Mucosa of descending colon (tissue), 3 donors: ENCODE results near the gene CLEC4G. TPM values are rescaled to one million over a fixed set of nuclear protein-coding genes. Genes with fewer than 3 reads are reported as not detected.
A peak's percentile ranks its signal among the peaks of the same experiment; 100 is the strongest.

Source experiments
- ATAC-seq: fragments of 200-7000 bp; cut with Tn5 transposase; one replicate; pipeline ENCODE4 v1.9.1; 2020; ENCODE audit warnings: mild to moderate bottlenecking, moderate library complexity
- DNase-seq, 3 donors: peaks; one replicate each; pipeline ENCODE4 v3.0.0-alpha.2; 2020
- H3K36me3 ChIP-seq: fragments of 200-600 bp; one replicate; pipeline ENCODE4 v1.8.0; 2021; ENCODE audit warnings: low read depth, mild to moderate bottlenecking
- H3K4me1 ChIP-seq: fragments of 200-600 bp; one replicate; pipeline ENCODE4 v1.8.0; 2021; ENCODE audit warnings: low read depth, mild to moderate bottlenecking
- H3K4me3 ChIP-seq: fragments of 200-600 bp; one replicate; pipeline ENCODE4 v1.8.0; 2021; ENCODE audit warnings: mild to moderate bottlenecking
- H3K9me3 ChIP-seq: fragments of 200-600 bp; one replicate; pipeline ENCODE4 v1.8.0; 2021; ENCODE audit warnings: mild to moderate bottlenecking
- CTCF ChIP-seq: fragments of 200-600 bp; IDR thresholded peaks from one replicate; pipeline ENCODE4 v1.8.0; 2022; ENCODE audit warnings: antibody characterized with exemption, mild to moderate bottlenecking
- intact Hi-C, 2 donors: fragments of 100-400 bp; cut with DNase I in 1 of 2; cut with micrococcal nuclease in 1 of 2; formaldehyde crosslinking; loops; one replicate each; pipeline versions ENCODE4 v1.11.0 to v1.11.1; 2022; cut with DNase I, micrococcal nuclease
- total RNA-seq, 3 donors: library from RNA; stranded (reverse); fragmentation: NEBNext Ultra II Directional in 2 of 3; extraction: Animal tissue kit (Norgen Biotek cat#: 25700) in 2 of 3; gene quantifications; one replicate each; pipeline versions ENCODE4 v1.2.1 to v1.2.4, GENCODE V29; 2021 to 2023
- donor health status: DM: no; HTN: no; CAD: no; lungs with moderate emphysema.
- donor health status: DM: no; HTN: no; CAD: no.
- donor health status: DM: no; HTN: yes; CAD: no.

The CLEC4G gene
- total RNA-seq, 3 donors from 2014 or later = 1.3 to 2.5 TPM; not detected in 1

DNA sequence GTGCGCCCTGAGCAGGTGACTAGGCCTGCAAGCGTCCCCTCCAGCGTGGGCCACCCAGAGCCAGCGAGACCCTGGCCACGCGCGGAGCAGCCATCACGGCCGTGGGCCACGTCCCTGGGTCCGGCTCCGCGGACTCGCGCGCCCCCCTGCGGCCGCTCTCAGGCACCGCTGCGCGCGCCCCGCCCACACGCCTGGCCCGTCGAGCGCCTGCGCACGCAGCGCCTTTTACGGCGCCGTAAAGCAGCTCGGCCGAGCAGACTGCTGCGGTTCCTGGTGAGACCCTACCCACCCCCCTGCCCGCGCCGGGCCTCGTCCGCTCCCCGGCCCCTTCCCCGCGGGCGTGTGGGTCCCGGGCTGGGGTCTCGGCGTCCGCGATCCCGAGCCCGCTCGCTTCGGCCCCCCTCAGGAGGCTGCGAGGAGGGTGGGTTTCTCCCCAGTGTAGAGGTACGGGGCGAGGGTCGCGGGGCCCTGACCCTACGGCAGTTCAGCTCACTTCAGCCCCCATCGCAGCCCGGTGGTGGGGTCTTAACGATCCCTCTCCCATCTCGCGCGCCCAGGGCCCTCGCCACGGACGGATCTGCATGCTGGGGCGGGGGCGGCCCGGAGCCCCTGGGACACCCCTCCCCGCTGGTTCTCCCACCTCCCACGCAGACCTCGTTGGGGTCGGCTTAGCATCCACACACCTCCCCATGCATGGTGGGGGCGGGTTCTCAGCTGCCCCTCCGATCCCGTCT lies 51.1 kb downstream of the CLEC4G start, which contains the start of gene TRAPPC5:
Gene TRAPPC5 (plus strand): TSS at position 228 of the 734 bp plus-strand sequence. CDS start 1,421 bp downstream, outside the sequence.
- Histone ChIP-seq H3K36me3 (no peaks in the 10 kb centered on the region), H3K4me1 (peaks cover 10% of the 10 kb centered on the region), H3K9me3 (no peaks in the 10 kb centered on the region), H3K4me3 (peak within 1 kb of the TSS; percentile 100)
- TF ChIP-seq CTCF = peak; percentile 95
- ATAC-seq (peak; percentile 97), DNase-seq (peak; percentile 90 to 94 (median 92))
- intact Hi-C loops = loop anchor here in 1 of 2 donors (5.0 to 10.0 kb wide), 2 partner anchors 113 to 114 kb away; no protein-coding TSS in a partner anchor

DNA sequence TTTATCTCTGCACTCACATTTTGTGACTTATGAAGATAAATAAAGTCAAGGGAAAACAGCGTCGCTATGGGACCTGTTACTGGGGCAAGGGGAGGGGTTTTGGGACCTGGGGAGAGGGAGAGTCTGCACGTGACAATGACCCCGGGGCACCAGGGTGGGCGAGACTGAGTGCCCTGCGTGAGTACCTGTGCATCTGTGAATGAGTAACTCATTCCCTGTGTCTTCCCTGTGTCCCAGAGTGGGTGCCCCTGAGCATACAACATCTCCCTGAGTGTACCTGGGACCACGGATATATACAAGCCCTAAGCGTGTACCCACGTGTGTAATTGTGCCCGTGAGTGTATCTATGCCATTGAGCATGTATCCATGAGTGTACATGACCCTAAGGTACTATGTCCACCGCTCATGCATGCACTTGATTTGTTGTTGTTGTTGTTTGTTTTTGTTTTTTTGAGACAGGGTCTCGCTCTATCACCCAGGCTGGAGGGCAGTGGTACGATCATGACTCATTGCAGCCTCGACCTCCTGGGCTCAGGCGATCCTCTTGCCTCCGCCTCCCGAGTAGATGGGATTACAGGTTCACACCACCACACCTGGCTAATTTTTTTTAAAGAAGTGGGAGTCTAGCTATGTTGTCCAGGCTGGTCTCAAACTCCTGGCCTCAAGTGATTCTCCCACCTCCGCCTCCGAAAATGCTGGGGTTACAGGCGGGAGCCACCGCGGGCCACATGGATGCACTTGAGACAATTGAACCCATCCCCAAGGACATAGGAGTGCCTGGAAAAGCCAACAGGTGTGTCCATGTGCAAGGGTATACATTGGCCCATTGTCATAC lies 51.9 kb downstream of the CLEC4G start:
- intact Hi-C loops = loop anchor here in 1 of 2 donors (5.0 to 10.0 kb wide), 2 partner anchors 113 to 115 kb away; no protein-coding TSS in a partner anchor
- Histone ChIP-seq H3K36me3 (no peaks in the 10 kb centered on the region), H3K9me3 (no peaks in the 10 kb centered on the region), H3K4me1 (peaks cover 10% of the 10 kb centered on the region), H3K4me3 (no peak overlapping the region)
- no peak for ATAC-seq
- DNase-seq = no peak
- TF ChIP-seq CTCF = no peak

DNA sequence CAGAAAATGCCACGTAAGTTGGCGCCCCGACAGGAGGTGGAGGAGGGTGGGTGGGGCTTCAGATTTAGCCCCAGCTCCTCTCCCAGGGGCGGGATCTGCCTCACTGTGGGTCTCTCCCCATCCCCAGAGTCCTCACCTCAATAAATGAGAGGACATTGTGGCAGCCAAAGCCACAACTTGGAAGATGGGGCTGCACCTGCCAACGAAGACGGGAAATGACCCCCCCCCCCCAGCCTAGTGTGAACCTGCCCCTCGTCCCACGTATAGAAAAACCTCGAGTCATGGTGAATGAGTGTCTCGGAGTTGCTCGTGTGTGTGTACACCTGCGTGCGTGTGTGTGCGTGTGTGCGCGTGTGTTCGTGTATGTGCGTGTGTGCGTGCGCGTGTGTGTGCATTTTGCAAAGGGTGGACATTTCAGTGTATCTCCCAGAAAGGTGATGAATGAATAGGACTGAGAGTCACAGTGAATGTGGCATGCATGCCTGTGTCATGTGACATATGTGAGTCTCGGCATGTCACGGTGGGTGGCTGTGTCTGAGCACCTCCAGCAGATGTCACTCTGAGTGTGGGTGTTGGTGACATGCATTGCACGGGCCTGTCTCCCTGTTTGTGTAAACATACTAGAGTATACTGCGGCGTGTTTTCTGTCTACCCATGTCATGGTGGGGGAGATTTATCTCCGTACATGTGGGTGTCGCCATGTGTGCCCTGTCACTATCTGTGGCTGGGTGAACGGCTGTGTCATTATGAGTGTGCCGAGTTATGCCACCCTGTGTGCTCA lies 52.7 kb downstream of the CLEC4G start:
- H3K36me3 ChIP-seq = no peaks in the 10 kb centered on the region
- TF ChIP-seq CTCF = no peak
- peaks cover 10% of the 10 kb centered on the region for H3K4me1 ChIP-seq
- no peaks in the 10 kb centered on the region for H3K9me3 ChIP-seq
- intact Hi-C loops = no loop called here
- no peak overlapping the region for H3K4me3 ChIP-seq
- peak in 2 of 3 donors; percentile 51 to 55 for DNase-seq
- ATAC-seq = peak; percentile 46

Other genes with a start within 250 kb of the CLEC4G start
- 1 to 10 TPM; 4.0 to 9.5 (median 8.1) TPM for gene PEX11G, start 243.1 kb downstream of the CLEC4G start, total RNA-seq
- gene ZNF358, start 216.0 kb downstream of the CLEC4G start, total RNA-seq = 10 to 100 TPM; 31.7 to 88.8 (median 42.1) TPM
- 10 to 100 TPM; 29.5 to 40.1 (median 31.7) TPM for gene MCOLN1, start 209.5 kb downstream of the CLEC4G start, total RNA-seq
- 100 to 1,000 TPM in 2 of 3 donors, 10 to 100 TPM in 1; 85.7 to 136 (median 121) TPM for gene PNPLA6, start 196.4 kb downstream of the CLEC4G start, total RNA-seq
- gene CAMSAP3, start 136.2 kb downstream of the CLEC4G start, total RNA-seq = 10 to 100 TPM; 25.3 to 60.5 (median 41.2) TPM
- 10 to 100 TPM; 28.7 to 39.2 (median 30.7) TPM for gene XAB2, start 102.6 kb downstream of the CLEC4G start, total RNA-seq
- gene PET100, start 102.3 kb downstream of the CLEC4G start, total RNA-seq = 100 to 1,000 TPM in 2 of 3 donors, 10 to 100 TPM in 1; 91.1 to 153 (median 110) TPM
- 1 to 10 TPM in 1 of 3 donors, not detected in 2; 1.1 TPM for gene PCP2, start 98.4 kb downstream of the CLEC4G start, total RNA-seq
- gene STXBP2, start 95.0 kb downstream of the CLEC4G start, total RNA-seq = 100 to 1,000 TPM; 114 to 209 (median 183) TPM
- not detected for gene RETN, start 63.1 kb downstream of the CLEC4G start, total RNA-seq
- under 1 TPM in 2 of 3 donors, not detected in 1; 0.36 to 0.38 TPM for gene MCEMP1, start 55.0 kb downstream of the CLEC4G start, total RNA-seq
- gene TRAPPC5, start 51.3 kb downstream of the CLEC4G start, total RNA-seq = 10 to 100 TPM; 72.5 to 97.0 (median 91.1) TPM
- gene FCER2, start 30.0 kb downstream of the CLEC4G start, total RNA-seq = under 1 TPM; 0.26 to 0.44 (median 0.29) TPM
- gene CD209, start 15.4 kb upstream of the CLEC4G start, total RNA-seq = 10 to 100 TPM in 2 of 3 donors, 1 to 10 TPM in 1; 4.1 to 17.7 (median 17.2) TPM
- gene CLEC4M, start 31.1 kb upstream of the CLEC4G start, total RNA-seq = not detected
- 10 to 100 TPM in 2 of 3 donors, 1 to 10 TPM in 1; 8.3 to 17.6 (median 11.4) TPM for gene EVI5L, start 98.1 kb upstream of the CLEC4G start, total RNA-seq
- gene PRR36, start 142.3 kb upstream of the CLEC4G start, total RNA-seq = under 1 TPM; 0.22 to 0.58 (median 0.23) TPM
- gene LRRC8E, start 156.4 kb upstream of the CLEC4G start, total RNA-seq = 1 to 10 TPM in 2 of 3 donors, under 1 TPM in 1; 0.32 to 1.5 (median 1.3) TPM
- gene MAP2K7, start 171.8 kb upstream of the CLEC4G start, total RNA-seq = 10 to 100 TPM; 31.5 to 49.2 (median 41.7) TPM
- under 1 TPM in 1 of 3 donors, not detected in 2; 0.79 TPM for gene TGFBR3L, start 182.7 kb upstream of the CLEC4G start, total RNA-seq
- gene SNAPC2, start 188.2 kb upstream of the CLEC4G start, total RNA-seq = 10 to 100 TPM; 10.7 to 22.1 (median 14.7) TPM
- 10 to 100 TPM in 1 of 3 donors, 1 to 10 TPM in 1, under 1 TPM in 1; 0.69 to 28.3 (median 1.9) TPM for gene CTXN1, start 194.0 kb upstream of the CLEC4G start, total RNA-seq
- gene TIMM44, start 211.6 kb upstream of the CLEC4G start, total RNA-seq = 10 to 100 TPM; 55.5 to 80.4 (median 63.4) TPM